H9 (cell line): ENCODE measurements around the gene PAPLN. TPM values are rescaled to one million over a fixed set of nuclear protein-coding genes. Genes with fewer than 3 reads are reported as not detected.

Source experiments
- DNase-seq: peaks from one replicate; pipeline ENCODE4 v3.0.0-alpha.2; 2017
- H2AFZ ChIP-seq: one replicate; pipeline ENCODE4 v1.6.1; 2013; ENCODE audit warnings: mild to moderate bottlenecking, low read length, control low read depth, moderate library complexity
- H2AK5ac ChIP-seq: 2 replicates; pipeline ENCODE4 v1.6.1; 2013; ENCODE audit warnings: low read length, control low read depth, mixed read lengths; ENCODE audit not compliant: insufficient read length
- H2BK120ac ChIP-seq: one replicate; pipeline ENCODE4 v1.6.1; 2013; ENCODE audit warnings: low read depth, mild to moderate bottlenecking, low read length, control low read depth, inconsistent platforms; ENCODE audit not compliant: poor library complexity, severe bottlenecking
- H2BK12ac ChIP-seq: 2 replicates; pipeline ENCODE4 v1.6.1; 2013; ENCODE audit warnings: low read length, control low read depth, mixed read lengths, low read depth; ENCODE audit not compliant: insufficient read length
- H2BK15ac ChIP-seq: 2 replicates; pipeline ENCODE4 v1.6.1; 2013; ENCODE audit warnings: low read depth, low read length, control low read depth
- H2BK20ac ChIP-seq: one replicate; pipeline ENCODE4 v1.6.1; 2013; ENCODE audit warnings: low read depth, mild to moderate bottlenecking, low read length, control low read depth, inconsistent platforms; ENCODE audit not compliant: poor library complexity, severe bottlenecking
- H2BK5ac ChIP-seq: 2 replicates; pipeline ENCODE4 v1.6.1; 2013; ENCODE audit warnings: low read length, control low read depth, mixed read lengths; ENCODE audit not compliant: insufficient read length
- H3K14ac ChIP-seq: 2 replicates; pipeline ENCODE4 v1.6.1; 2013; ENCODE audit warnings: low read length, control low read depth; ENCODE audit not compliant: insufficient read depth
- H3K18ac ChIP-seq: 2 replicates; pipeline ENCODE4 v1.6.1; 2013; ENCODE audit warnings: low read depth, mild to moderate bottlenecking, mixed read lengths, low read length, control low read depth; ENCODE audit not compliant: insufficient read length
- H3K23ac ChIP-seq: 2 replicates; pipeline ENCODE4 v1.6.1; 2013; ENCODE audit warnings: low read length, control low read depth, mixed read lengths, low read depth; ENCODE audit not compliant: insufficient read length
- H3K23me2 ChIP-seq: 2 replicates; pipeline ENCODE4 v1.6.1; 2013; ENCODE audit warnings: low read depth, mild to moderate bottlenecking, mixed read lengths, low read length, control low read depth; ENCODE audit not compliant: insufficient read length, poor library complexity, severe bottlenecking
- H3K27ac ChIP-seq: 2 replicates; pipeline ENCODE4 v1.5.1; 2013; ENCODE audit warnings: low read length, control low read depth, mixed read lengths, low read depth; ENCODE audit not compliant: insufficient read length
- H3K27me3 ChIP-seq: 2 replicates; pipeline ENCODE4 v1.6.1; 2013; ENCODE audit warnings: low read length, control low read depth, inconsistent platforms; ENCODE audit not compliant: insufficient read depth
- H3K4ac ChIP-seq: 2 replicates; pipeline ENCODE4 v1.6.1; 2013; ENCODE audit warnings: low read depth, mild to moderate bottlenecking, control low read depth, inconsistent platforms, low read length, moderate library complexity
- H3K4me1 ChIP-seq: 2 replicates; pipeline ENCODE4 v1.6.1; 2013; ENCODE audit warnings: low read length, control low read depth, inconsistent platforms; ENCODE audit not compliant: insufficient read depth
- H3K4me2 ChIP-seq: 2 replicates; pipeline ENCODE4 v1.6.1; 2013; ENCODE audit warnings: low read length, control low read depth, mixed read lengths; ENCODE audit not compliant: insufficient read length, insufficient read depth
- H3K56ac ChIP-seq: 2 replicates; pipeline ENCODE4 v1.6.1; 2013; ENCODE audit warnings: low read depth, mild to moderate bottlenecking, mixed read lengths, low read length, control low read depth; ENCODE audit not compliant: insufficient read length
- H3K79me1 ChIP-seq: 2 replicates; pipeline ENCODE4 v1.6.1; 2013; ENCODE audit warnings: low read depth, mild to moderate bottlenecking, moderate library complexity, low read length, control low read depth, inconsistent platforms; ENCODE audit not compliant: insufficient read depth, poor library complexity, severe bottlenecking
- H3K79me2 ChIP-seq: 2 replicates; pipeline ENCODE4 v1.6.1; 2013; ENCODE audit warnings: low read length, control low read depth, inconsistent platforms; ENCODE audit not compliant: insufficient read depth
- H3K9ac ChIP-seq: 2 replicates; pipeline ENCODE4 v1.6.1; 2013; ENCODE audit warnings: low read length, control low read depth, mixed read lengths; ENCODE audit not compliant: insufficient read length; ENCODE audit errors: extremely low read depth
- H3K9me3 ChIP-seq: one replicate; pipeline ENCODE4 v1.6.1; 2013; ENCODE audit warnings: low read depth, low read length, inconsistent platforms; ENCODE audit not compliant: control insufficient read depth
- H3T11ph ChIP-seq: one replicate; pipeline ENCODE4 v1.6.1; 2013; ENCODE audit warnings: mild to moderate bottlenecking, low read length, control low read depth, inconsistent platforms
- H4K20me1 ChIP-seq: one replicate; pipeline ENCODE4 v1.6.1; 2013; ENCODE audit not compliant: control insufficient read depth, insufficient read length, insufficient read depth
- H4K5ac ChIP-seq: 2 replicates; pipeline ENCODE4 v1.6.1; 2013; ENCODE audit warnings: low read depth, mild to moderate bottlenecking, mixed read lengths, low read length, control low read depth; ENCODE audit not compliant: insufficient read length
- H4K8ac ChIP-seq: replicated peaks from 2 replicates; pipeline ENCODE4 v1.6.1; 2013; ENCODE audit warnings: low read length, control low read depth, mixed read lengths, low read depth; ENCODE audit not compliant: insufficient read length
- H4K91ac ChIP-seq: 2 replicates; pipeline ENCODE4 v1.6.1; 2013; ENCODE audit warnings: low read depth, mild to moderate bottlenecking, moderate library complexity, mixed read lengths, low read length, control low read depth; ENCODE audit not compliant: insufficient read length
- H3K27ac Mint-ChIP-seq, 3 experiments: 2 replicates in 2 of 3; 3 replicates in 1 of 3; pipeline ENCODE4 v1.8.0; 2020 to 2021; ENCODE audit warnings: mixed read lengths in 3 of 3, mild to moderate bottlenecking in 1 of 3, moderate library complexity in 1 of 3
- H3K27me3 Mint-ChIP-seq: 2 replicates; pipeline ENCODE4 v1.8.0; 2021; ENCODE audit warnings: low read depth, mild to moderate bottlenecking, moderate library complexity, mixed read lengths
- H3K36me3 Mint-ChIP-seq, 3 experiments: 2 replicates in 2 of 3; 3 replicates in 1 of 3; pipeline ENCODE4 v1.8.0; 2020 to 2021; ENCODE audit warnings: low read depth in 3 of 3, mixed read lengths in 3 of 3; ENCODE audit not compliant: insufficient read depth in 1 of 3
- H3K4me1 Mint-ChIP-seq, 2 experiments: 2 replicates each; pipeline ENCODE4 v1.8.0; 2020; ENCODE audit warnings: mixed read lengths in 2 of 2
- H3K4me3 Mint-ChIP-seq, 2 experiments: 2 replicates in 1 of 2; 3 replicates in 1 of 2; pipeline ENCODE4 v1.8.0; 2020 to 2021; ENCODE audit warnings: mild to moderate bottlenecking in 2 of 2, mixed read lengths in 2 of 2, moderate library complexity in 1 of 2
- H3K9me3 Mint-ChIP-seq, 2 experiments: 2 replicates in 1 of 2; 3 replicates in 1 of 2; pipeline ENCODE4 v1.8.0; 2020; ENCODE audit warnings: mild to moderate bottlenecking in 2 of 2, mixed read lengths in 2 of 2, moderate library complexity in 1 of 2
- WGBS: extraction: QIAGEN DNeasy Blood & Tissue Kit; methylation state at CpG from one replicate; pipeline ENCODE4 v1.1.7; 2013; ENCODE audit warnings: missing lambda C conversion rate, low lambda C conversion rate, mixed read lengths; ENCODE audit not compliant: insufficient read length; ENCODE audit errors: extremely low coverage; 5-methylcytosine and 5-hydroxymethylcytosine counted together
- total RNA-seq: library from RNA; stranded (reverse); gene quantifications from 2 replicates; pipeline ENCODE4 v1.2.1, GENCODE V29; 2021
- TF ChIP-seq, protein P1 (sequence below): fragments of 200-600 bp; sonication (generic); conservative IDR thresholded peaks from 3 replicates; pipeline ENCODE4 v1.8.0; 2021; ENCODE audit warnings: antibody characterized with exemption, mild to moderate bottlenecking

PAPLN gene
- total RNA-seq, 1 experiment from 2014 or later = 8.5 TPM

DNA sequence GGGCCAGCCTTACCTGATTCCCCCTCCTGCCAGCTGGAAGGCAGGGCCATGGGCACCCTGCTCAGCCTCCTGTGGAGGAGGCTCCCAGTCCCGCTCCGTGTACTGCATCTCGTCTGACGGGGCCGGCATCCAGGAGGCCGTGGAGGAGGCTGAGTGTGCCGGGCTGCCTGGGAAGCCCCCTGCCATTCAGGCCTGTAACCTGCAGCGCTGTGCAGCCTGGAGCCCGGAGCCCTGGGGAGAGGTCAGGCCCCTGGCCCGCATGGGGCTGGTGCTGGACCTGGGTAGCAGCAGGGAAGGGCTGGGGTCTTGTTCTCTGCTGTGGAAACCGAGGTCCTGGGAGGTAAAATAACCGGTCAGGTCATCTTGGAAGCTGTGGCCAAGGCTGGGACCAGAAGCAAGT lies 16.4 kb downstream of the PAPLN start:
- no CpG with 5 or more reads among the region's 12 CpGs for WGBS
- no peak for DNase-seq

More for the DNA sequence above, 16.4 kb downstream of the PAPLN start:
- peaks cover 0 to 2% (median 0%) of the 10 kb centered on the region in 3 experiments; a peak in 1 of 7 replicates for H3K36me3 Mint-ChIP-seq
- H3K4me1 ChIP-seq = no peaks in the 10 kb centered on the region
- H3T11ph ChIP-seq = no peak overlapping the region
- no peaks in the 10 kb centered on the region for H3K27me3 ChIP-seq
- TF ChIP-seq, protein P1, sequence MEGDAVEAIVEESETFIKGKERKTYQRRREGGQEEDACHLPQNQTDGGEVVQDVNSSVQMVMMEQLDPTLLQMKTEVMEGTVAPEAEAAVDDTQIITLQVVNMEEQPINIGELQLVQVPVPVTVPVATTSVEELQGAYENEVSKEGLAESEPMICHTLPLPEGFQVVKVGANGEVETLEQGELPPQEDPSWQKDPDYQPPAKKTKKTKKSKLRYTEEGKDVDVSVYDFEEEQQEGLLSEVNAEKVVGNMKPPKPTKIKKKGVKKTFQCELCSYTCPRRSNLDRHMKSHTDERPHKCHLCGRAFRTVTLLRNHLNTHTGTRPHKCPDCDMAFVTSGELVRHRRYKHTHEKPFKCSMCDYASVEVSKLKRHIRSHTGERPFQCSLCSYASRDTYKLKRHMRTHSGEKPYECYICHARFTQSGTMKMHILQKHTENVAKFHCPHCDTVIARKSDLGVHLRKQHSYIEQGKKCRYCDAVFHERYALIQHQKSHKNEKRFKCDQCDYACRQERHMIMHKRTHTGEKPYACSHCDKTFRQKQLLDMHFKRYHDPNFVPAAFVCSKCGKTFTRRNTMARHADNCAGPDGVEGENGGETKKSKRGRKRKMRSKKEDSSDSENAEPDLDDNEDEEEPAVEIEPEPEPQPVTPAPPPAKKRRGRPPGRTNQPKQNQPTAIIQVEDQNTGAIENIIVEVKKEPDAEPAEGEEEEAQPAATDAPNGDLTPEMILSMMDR = no peak
- no peaks in the 10 kb centered on the region for H3K23me2 ChIP-seq
- H3K4me1 Mint-ChIP-seq = 0 out of 4 replicates have a peak, but pooled peaks cover 0 to 4% of the 10 kb centered on the region in 2 experiments
- no peaks in the 10 kb centered on the region; the same call in 1 of the 2 replicates for H3K27me3 Mint-ChIP-seq
- peak overlapping the region in 2 of 3 experiments; percentile 53 to 55; a peak in 2 of 7 replicates for H3K27ac Mint-ChIP-seq
- no peak overlapping the region for H2BK20ac ChIP-seq
- no peak overlapping the region for H4K5ac ChIP-seq
- no peak overlapping the region for H3K9ac ChIP-seq
- H2AK5ac ChIP-seq = no peak overlapping the region
- no peaks in the 10 kb centered on the region for H3K79me2 ChIP-seq
- H3K4me3 Mint-ChIP-seq = no peak overlapping the region
- H3K23ac ChIP-seq = no peak overlapping the region
- H2BK5ac ChIP-seq = no peak overlapping the region
- no peaks in the 10 kb centered on the region for H3K79me1 ChIP-seq
- no peak overlapping the region for H3K27ac ChIP-seq
- H3K56ac ChIP-seq = no peak overlapping the region
- no peak overlapping the region for H2AFZ ChIP-seq
- no peak overlapping the region for H4K91ac ChIP-seq
- no peak overlapping the region for H3K14ac ChIP-seq
- H3K9me3 Mint-ChIP-seq = no peaks in the 10 kb centered on the region
- no peak overlapping the region for H2BK12ac ChIP-seq
- no peak overlapping the region for H2BK120ac ChIP-seq
- no peak overlapping the region for H3K18ac ChIP-seq
- H3K4me2 ChIP-seq = no peak overlapping the region
- no peaks in the 10 kb centered on the region for H3K9me3 ChIP-seq
- H4K20me1 ChIP-seq = no peaks in the 10 kb centered on the region
- H4K8ac ChIP-seq = no peak overlapping the region
- H3K4ac ChIP-seq = no peak overlapping the region
- H2BK15ac ChIP-seq = no peak overlapping the region
